GM13977 (cell line): ENCODE results near the gene RASGRP1.

Experiments
- DNase-seq: peaks from one replicate; pipeline ENCODE4 v3.0.0; 2012; ENCODE audit warnings: low spot score
- in situ Hi-C: fragments of 300-500 bp; cut with MboI; formaldehyde crosslinking; loops from one replicate; pipeline ENCODE4 v1.12.0; 2022; ENCODE audit warnings: low sequenced_read_pairs, low pct_unique_long_range_greater_than_20kb, mixed read lengths, inconsistent platforms; ENCODE audit not compliant: unreplicated experiment
- TF ChIP-seq, protein P1 (sequence below): IDR thresholded peaks from 2 replicates; pipeline ENCODE4 v1.5.1; 2012; ENCODE audit warnings: mild to moderate bottlenecking, control low read depth; ENCODE audit not compliant: insufficient read depth; ENCODE audit errors: extremely low read depth, missing control alignments

The RASGRP1 gene

DNA sequence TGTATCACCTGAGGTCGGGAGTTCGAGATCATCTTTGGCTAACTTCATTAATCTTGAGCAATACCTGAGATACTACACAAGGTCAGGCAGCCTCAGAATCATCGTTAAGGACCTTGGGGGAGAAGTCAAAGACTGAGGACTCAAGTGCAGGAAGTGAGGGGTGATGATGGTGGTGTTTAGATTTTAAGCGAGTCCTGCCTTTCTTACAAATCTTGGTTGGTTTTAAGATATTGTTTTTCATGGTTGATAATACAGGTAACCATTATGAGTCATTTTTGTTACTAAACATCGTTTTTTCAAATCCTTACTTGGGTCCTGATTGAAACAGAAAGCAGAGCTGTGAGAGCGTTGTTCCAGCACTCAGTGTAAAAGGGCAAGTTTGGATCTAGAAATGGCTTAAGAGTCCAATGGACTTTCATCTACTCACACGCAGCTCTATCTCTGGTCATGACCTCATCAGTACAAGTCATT, 4.1 kb downstream of the RASGRP1 start:
- in situ Hi-C loops = loop anchor here (10.0 kb wide), 2 partner anchors 84 to 134 kb away; no protein-coding TSS in a partner anchor
- TF ChIP-seq, protein P1, sequence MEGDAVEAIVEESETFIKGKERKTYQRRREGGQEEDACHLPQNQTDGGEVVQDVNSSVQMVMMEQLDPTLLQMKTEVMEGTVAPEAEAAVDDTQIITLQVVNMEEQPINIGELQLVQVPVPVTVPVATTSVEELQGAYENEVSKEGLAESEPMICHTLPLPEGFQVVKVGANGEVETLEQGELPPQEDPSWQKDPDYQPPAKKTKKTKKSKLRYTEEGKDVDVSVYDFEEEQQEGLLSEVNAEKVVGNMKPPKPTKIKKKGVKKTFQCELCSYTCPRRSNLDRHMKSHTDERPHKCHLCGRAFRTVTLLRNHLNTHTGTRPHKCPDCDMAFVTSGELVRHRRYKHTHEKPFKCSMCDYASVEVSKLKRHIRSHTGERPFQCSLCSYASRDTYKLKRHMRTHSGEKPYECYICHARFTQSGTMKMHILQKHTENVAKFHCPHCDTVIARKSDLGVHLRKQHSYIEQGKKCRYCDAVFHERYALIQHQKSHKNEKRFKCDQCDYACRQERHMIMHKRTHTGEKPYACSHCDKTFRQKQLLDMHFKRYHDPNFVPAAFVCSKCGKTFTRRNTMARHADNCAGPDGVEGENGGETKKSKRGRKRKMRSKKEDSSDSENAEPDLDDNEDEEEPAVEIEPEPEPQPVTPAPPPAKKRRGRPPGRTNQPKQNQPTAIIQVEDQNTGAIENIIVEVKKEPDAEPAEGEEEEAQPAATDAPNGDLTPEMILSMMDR = no peak
- peak; percentile 32 for DNase-seq

DNA sequence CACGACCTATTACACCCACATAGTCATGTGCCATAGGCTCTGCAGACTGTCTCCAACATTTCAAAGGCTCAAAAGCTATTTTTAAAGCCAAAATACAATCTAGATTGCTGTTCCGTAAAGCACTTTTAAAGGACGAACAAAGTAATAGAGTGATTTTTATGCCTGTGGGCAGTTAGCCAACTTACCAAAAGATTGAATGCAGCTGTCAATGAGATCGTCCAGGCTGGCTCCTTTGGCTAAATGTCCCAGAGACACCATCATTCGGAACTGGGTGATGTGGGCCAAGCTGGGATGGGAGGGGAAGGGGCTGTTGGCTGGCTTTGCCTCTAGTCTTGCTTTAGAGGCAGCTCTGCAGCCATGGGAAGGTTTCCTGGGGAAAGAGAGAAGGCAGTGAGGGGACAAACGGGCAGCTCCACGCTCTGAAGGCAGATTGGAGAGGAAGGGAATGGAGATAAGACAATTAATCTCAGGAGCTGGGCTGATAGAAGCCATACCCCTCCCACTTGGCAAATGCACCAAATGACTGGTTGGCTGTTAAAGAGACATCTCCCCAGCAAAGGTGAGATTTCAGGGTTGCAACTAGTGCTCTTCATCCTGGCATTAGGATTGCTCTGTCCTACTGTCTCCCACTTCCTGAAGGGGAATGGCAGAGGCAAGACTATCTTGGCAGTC, 4.8 kb downstream of the RASGRP1 start:
- in situ Hi-C loops = loop anchor here (10.0 kb wide), 2 partner anchors 85 to 135 kb away; no protein-coding TSS in a partner anchor
- DNase-seq = no peak
- TF ChIP-seq, protein P1 = no peak

DNA sequence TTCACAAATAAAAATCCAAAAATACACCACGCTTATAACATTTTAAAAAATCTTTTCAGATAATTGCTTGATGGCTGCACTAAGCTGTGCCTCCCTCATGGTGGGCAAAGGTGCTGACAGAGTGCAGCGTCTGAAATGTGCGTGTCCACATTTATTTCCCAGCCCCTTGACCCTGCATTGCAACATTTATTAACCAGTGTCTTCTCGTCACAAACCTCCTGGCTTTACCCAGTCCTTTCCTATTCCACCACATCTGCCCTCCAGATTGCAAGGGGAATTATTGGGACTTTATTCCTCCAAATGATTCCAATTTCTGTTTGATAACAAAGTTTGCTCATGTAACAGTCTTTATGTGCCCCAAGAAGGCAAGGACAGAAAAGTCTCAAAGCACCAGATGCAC, 5.5 kb downstream of the RASGRP1 start:
- in situ Hi-C loops = no loop called here
- no peak for DNase-seq
- TF ChIP-seq, protein P1 = no peak

DNA sequence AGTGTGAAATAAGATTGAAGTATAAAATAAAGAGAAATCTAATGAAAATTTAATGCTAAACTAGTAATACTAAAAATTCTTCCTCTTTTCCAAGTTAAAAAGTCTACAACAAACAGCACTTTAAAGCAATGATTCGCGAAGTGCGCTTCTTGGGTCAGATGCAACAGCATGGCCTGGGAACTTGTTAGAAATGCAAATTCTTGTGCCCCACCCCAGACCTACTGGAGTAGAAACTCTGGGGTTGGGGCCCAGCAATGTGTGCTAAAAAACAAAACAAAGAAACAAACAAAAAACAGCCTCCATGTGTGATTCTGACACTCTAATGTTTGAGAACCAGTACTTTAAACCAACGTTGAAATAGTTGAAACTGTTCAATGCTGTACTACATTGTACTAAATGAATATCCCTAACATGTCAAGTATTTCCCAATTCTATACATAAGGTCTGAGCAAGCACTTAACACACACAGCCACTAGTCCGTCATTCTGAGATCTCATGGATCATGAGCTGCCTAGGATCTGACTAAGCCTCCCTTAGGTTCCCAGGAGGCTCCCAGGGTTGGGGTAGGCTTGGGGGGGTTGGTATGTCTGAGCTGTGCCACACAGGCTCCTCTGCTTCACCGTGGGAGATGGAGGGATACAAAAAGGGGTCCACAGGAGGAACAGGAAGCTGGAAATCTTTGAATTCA, 6.1 kb downstream of the RASGRP1 start:
- DNase-seq = no peak
- in situ Hi-C loops = no loop called here
- TF ChIP-seq, protein P1 = no peak

DNA sequence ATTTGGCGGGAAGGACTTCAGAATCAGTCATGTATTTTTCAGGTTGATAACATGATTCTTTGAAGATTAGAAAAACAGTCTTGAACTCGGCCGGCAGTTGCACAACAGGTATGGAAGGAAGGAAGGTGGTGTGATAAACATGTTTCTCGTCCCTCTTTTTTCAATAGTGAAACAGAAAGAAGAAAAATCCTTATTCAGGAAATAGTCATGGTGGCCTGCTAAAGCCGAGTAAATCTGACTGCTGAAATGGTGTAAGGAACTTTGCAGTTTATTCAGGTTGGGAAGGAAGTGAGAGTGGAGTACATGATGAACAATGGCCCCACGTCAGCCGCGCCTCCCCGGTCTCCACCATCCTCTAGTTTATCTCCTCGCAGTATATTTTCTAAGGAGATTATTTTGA, 6.7 kb downstream of the RASGRP1 start:
- in situ Hi-C loops = no loop called here
- TF ChIP-seq, protein P1 = no peak

GRCh38 chr15:38555686-38556334, 8.8 kb downstream of the RASGRP1 start:
- peak; percentile 37 for DNase-seq
- in situ Hi-C loops = no loop called here
- TF ChIP-seq, protein P1 = no peak

More for the DNA sequence above, 6.7 kb downstream of the RASGRP1 start:
- DNase-seq = no peak
